NT2/D1 (cell line): ENCODE results near the gene NHSL1.

Source experiments
- YY1 ChIP-seq: IDR thresholded peaks from 2 replicates; pipeline ENCODE4 v1.6.1; 2011; ENCODE audit not compliant: insufficient read length, insufficient read depth
- ZNF274 ChIP-seq: IDR thresholded peaks from 2 replicates; pipeline ENCODE4 v1.6.1; 2011; ENCODE audit warnings: mild to moderate bottlenecking, low read depth, low read length

- no peak for TF ChIP-seq YY1
- no peak for TF ChIP-seq ZNF274
These were observed 77.7 kb downstream of the NHSL1 start for GRCh38 chr6:138421608-138422007.
